Colonic mucosa (tissue), 4 donors: ENCODE measurements around the gene MLLT10. TPM values are rescaled to one million over a fixed set of nuclear protein-coding genes. Genes with fewer than 3 reads are reported as not detected.

Source experiments
- DNase-seq: peaks from one replicate; pipeline ENCODE4 v3.0.0-alpha.2; 2020
- H3K27ac ChIP-seq: fragments of 200-600 bp; one replicate; pipeline ENCODE4 v1.8.0; 2021
- H3K27me3 ChIP-seq: fragments of 200-600 bp; one replicate; pipeline ENCODE4 v1.8.0; 2021
- H3K36me3 ChIP-seq: fragments of 200-600 bp; one replicate; pipeline ENCODE4 v1.8.0; 2021
- H3K4me1 ChIP-seq: fragments of 200-600 bp; one replicate; pipeline ENCODE4 v1.8.0; 2021; ENCODE audit warnings: mild to moderate bottlenecking
- H3K4me3 ChIP-seq: fragments of 200-600 bp; one replicate; pipeline ENCODE4 v1.8.0; 2021
- H3K9ac ChIP-seq, 2 donors: one replicate each; pipeline ENCODE4 v1.7.0; 2013; ENCODE audit warnings: control low read depth in 2 of 2, low read depth in 2 of 2, low read length in 2 of 2
- H3K9me3 ChIP-seq: fragments of 200-600 bp; one replicate; pipeline ENCODE4 v1.8.0; 2021
- CTCF ChIP-seq: fragments of 200-600 bp; IDR thresholded peaks from one replicate; pipeline ENCODE4 v1.8.0; 2022; ENCODE audit warnings: antibody characterized with exemption, mild to moderate bottlenecking
- intact Hi-C: fragments of 100-400 bp; cut with DNase I; formaldehyde crosslinking; loops from one replicate; pipeline ENCODE4 v1.14.1; 2022
- total RNA-seq, 2 donors: library from RNA; stranded (reverse); fragmentation: NEBNext Ultra II Directional in 1 of 2; extraction: Animal tissue kit (Norgen Biotek cat#: 25700) in 1 of 2; gene quantifications; one replicate each; pipeline ENCODE4 v1.2.1, GENCODE V29; 2021
- donor health status: healthy.
- donor health status: DM: no; HTN: no; CAD: no.
- donor health status: DM: no; HTN: no; CAD: no.

MLLT10 gene
- 10 to 100 TPM; 17.8 to 25.1 TPM for total RNA-seq

GRCh38 chr10:21533467-21534279 lies at the start of gene MLLT10:
Gene MLLT10 (plus strand): TSS chr10:21534232. CDS start chr10:21534645, 413 bp downstream.
- H3K27ac ChIP-seq = peak within 1 kb of the TSS; percentile 89
- peak within 1 kb of the TSS; percentile 71 to 97 for H3K9ac ChIP-seq
- peak; percentile 88 for DNase-seq
- no peaks in the 10 kb centered on the region for H3K4me1 ChIP-seq
- H3K36me3 ChIP-seq = no peaks in the 10 kb centered on the region
- H3K9me3 ChIP-seq = no peaks in the 10 kb centered on the region
- intact Hi-C loops = loop anchor here (10.0 kb wide), 2 partner anchors 81 to 191 kb away; no protein-coding TSS in a partner anchor
- no peak for TF ChIP-seq CTCF
- peak within 1 kb of the TSS; percentile 69 for H3K4me3 ChIP-seq
- no peaks in the 10 kb centered on the region for H3K27me3 ChIP-seq

DNA sequence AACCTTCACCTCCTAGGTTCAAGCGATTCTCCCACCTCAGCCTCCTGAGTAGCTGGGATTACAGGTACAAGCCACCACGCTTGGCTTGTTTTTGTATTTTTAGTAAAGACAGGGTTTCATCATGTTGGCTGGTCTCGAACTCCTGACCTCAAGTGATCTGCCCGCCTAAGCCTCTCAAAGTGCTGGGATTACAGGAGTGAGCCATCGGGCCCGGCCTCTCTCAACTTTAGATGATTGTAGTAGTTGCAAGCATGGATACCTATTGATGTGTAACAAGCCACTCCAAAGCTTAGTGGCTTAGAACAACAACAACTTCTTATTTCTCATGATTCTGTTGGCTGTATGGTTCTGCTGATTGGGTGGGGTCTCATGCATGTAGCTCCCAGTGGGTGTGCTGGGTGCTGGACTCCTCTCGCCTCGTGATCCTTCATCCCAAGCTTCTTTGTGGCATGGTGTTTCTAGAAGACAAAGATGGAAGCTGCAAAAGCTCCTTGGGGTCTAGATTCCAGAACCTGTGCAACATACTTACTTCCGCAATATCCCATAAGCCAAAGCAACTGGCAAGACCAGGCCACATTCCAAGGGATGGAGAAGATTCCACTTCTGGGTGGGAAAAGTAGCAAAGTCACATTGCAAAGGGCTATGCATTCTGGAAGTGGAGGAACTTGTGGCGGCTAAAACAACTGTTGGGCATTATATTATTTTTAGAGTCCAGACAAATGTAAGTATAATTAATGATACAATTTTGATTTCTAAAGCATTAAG lies 46.4 kb upstream of the MLLT10 start:
- Histone ChIP-seq H3K9me3 (no peaks in the 10 kb centered on the region), H3K27me3 (no peaks in the 10 kb centered on the region), H3K9ac (no peak overlapping the region), H3K4me3 (no peak overlapping the region), H3K36me3 (no peaks in the 10 kb centered on the region), H3K4me1 (no peaks in the 10 kb centered on the region), H3K27ac (no peak overlapping the region)
- intact Hi-C loops = no loop called here
- TF ChIP-seq CTCF = no peak
- no peak for DNase-seq

DNA sequence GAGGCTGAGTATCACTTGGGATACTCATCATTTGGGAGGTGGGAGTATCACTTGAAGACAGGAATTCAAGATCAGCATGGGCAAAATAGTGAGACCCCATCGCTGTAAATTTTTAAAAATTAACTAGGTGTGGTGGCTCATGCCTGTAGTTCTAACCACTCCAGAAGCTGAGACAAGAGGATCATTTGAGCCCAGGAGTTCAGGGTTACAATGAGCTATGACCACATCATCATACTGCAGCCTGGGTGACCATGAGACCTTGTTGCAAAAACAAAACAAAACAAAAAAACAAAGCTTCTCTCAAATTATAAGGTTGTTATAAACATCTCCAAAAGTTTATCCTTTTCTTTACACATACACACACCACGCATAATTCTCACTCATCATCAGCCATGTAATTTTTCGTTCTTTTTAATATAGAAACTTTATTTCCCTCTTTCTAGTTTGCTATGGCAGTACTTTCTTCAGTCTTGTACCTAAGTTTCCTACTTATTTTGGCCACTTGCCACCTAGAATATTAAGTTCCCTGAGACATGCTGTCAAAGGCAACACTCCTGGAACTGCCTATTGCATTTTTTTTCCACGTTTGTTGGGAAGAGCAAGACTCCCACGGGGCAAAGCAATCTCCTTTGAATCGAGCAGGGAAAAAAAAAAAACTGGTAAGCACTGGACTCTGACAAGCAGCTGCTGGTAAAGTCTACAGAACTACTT lies 45.6 kb upstream of the MLLT10 start:
- no peak overlapping the region for H3K9ac ChIP-seq
- DNase-seq = no peak
- H3K4me1 ChIP-seq = no peaks in the 10 kb centered on the region
- no peak overlapping the region for H3K27ac ChIP-seq
- TF ChIP-seq CTCF = no peak
- intact Hi-C loops = no loop called here
- no peak overlapping the region for H3K4me3 ChIP-seq
- no peaks in the 10 kb centered on the region for H3K36me3 ChIP-seq
- H3K27me3 ChIP-seq = no peaks in the 10 kb centered on the region
- H3K9me3 ChIP-seq = no peaks in the 10 kb centered on the region

DNA sequence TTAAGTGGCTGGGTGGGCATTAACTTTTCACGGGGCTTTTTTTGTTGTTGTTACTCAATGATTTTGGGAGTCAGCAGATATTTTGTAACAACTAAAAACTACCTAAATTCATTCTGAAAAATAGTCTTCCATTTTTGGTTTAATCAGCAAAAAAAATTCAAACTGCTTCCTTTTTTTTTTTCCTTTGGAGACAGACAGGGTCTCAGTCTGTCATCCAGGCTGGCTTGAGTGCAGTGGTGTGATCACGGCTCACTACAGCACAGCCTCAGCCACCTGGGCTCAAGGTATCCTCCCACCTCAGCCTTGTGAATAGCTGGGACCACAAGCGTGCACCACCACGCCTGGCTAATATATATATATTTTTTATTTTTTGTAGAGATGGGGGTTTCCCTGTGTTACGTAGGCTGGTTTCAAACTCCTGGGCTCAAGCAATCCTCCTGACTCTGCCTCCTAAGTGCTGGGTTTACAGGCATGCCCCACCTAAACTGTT lies 45.0 kb upstream of the MLLT10 start:
- no peak for TF ChIP-seq CTCF
- no peaks in the 10 kb centered on the region for H3K4me1 ChIP-seq
- intact Hi-C loops = no loop called here

More for the DNA sequence above, 45.0 kb upstream of the MLLT10 start:
- DNase-seq = no peak
- Histone ChIP-seq H3K4me3 (no peak overlapping the region), H3K27ac (no peak overlapping the region), H3K9ac (no peak overlapping the region), H3K27me3 (peaks cover 5% of the 10 kb centered on the region), H3K36me3 (no peaks in the 10 kb centered on the region), H3K9me3 (no peaks in the 10 kb centered on the region)
